Endometrial microvascular endothelial cells (primary cell): ENCODE data around the gene RFPL2. TPM values are rescaled to one million over a fixed set of nuclear protein-coding genes. Genes with fewer than 3 reads are reported as not detected.
"Not testable (repeated sequence)": the region's sequence is repeated elsewhere in the genome, so short reads cannot be mapped to it uniquely, and the experiment has no call there.

Experiments
- in situ Hi-C: cut with HindIII; loops from 2 replicates; pipeline ENCODE4 v1.10.0; 2017; ENCODE audit warnings: low sequenced_read_pairs, low pct_unique_long_range_greater_than_20kb; ENCODE audit errors: inconsistent ontology term
- total RNA-seq: library from RNA; depleted of rRNA; stranded (reverse); fragments of >200 nt; gene quantifications from one replicate; pipeline ENCODE4 v1.2.3, GENCODE V29; 2015; ENCODE audit errors: inconsistent ontology term

The RFPL2 gene
- total RNA-seq, 1 donor from 2014 or later = not detected

DNA sequence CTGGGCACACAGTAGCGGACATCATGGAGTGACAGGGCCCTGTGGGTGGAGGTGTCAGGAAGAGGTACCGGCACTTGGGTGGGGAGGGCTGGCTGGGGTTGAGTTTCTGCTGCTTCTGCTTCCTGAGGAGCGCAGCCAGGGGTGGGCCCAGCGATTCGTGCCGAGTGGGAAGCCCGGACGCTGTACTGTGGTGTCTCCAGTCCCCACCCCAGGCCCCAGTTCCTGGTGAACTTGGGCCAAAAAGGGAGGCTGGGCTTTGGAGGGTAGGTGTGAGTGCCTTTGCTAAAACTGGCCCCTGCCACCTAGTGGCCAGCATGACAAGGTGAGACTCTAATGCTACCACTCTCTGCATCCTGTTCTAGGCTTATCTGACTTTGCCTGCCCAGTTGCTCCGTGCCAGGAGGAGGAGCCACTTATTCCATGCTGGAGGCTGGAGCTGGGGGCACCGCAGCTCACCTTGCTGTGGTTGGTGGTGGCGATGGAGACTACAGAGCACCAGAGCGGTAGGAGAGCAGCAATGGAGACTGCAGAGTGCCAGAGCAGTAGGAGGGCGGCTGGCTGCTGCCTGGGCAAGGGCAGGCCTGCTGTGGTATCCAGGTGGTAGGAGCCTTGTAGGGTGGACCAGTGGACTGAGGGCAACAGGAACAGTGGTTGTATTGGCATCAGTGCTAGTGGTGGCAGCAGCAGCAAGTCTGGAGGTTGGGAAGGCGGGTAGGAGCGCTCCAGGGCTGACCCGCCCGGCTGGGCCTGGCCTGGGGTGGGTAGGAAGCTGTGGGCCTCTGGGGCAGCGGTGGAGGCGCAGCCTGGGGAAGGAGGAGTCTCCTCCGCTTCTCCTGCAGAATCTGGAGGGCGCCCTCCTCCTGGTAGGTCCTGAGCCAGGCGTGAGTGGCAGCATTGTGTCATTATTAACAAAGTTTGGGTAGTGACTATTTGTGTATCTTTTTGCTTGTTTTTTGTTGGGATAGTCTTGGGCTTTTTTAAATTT, 2.2 kb upstream of the RFPL2 start:
- in situ Hi-C loops = no loop called here

DNA sequence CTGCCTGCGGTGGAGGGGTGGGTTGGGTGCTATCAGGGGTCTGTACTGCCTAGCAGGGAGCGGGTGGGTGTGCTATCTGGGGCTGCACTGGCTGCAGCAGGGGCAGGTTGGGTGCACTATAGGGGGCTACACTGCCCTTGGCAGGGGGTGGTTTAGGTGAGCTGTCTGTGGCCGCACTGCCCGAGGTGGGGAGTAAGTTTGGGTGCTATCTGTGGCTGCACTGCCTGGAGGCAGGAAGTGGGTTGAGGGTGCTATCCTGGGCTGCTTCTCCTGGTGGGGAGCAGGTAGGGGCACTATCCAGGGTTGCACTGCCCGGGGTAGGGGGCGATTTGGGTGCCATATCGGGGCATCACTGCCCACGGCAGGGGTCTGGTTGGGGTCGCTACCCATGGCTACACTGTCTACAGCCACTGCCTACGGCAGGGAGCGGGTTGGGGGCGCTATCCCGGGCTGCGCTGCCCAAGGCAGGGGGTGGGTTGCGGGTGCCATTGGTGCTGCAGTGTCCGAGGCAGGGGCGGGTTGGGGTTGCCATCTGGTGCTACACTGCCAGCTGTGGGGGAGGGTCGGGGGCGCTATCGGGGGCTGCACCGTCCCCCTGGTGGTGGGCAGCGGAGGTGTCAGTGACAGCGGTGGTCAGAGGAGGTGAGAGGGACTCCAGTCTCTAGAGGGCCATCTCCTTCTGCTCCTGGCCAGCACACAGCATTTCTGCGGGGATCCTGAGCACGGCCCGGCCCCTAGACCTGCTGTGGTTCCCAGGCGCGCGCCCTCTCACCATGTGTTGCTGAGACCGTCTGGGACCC, 1.3 kb upstream of the RFPL2 start:
- in situ Hi-C loops = no loop called here

DNA sequence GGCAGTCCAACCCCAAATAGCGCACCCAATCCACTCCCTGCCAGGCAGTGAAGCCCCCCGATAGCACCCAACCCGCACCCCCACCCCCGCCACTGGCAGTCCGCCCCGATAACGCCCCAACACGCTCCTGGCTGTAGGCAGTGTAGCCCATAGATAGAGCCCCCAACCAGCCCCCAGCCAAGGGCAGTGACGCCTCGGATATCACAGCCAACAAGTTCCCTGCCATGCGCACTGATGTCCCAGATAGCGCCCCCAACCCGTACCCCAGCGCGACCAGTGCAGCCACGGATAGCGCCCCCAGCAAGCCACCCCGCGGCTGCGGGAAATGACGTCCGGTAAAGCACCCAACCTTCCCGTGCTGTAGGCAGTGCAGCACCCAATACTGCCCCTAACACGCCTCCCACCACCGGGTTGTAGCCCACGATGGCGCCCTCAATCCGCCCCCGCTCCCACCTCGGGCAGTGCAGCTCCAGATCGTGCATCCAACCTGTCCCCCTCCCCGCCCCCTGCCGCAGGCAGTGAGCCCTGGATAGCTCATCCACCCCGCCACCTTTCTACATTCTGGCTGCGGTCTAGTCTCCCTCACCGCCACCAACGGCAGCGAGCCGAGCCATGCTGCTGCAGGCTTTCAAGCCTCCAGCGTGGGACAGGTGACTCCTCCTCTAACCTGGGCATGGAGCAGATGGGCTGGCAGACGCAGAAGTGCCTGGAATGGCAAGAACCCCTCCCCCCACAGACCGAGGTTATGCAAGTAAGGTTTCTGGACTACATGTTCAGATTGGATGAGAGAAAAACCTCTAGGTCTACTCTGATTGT, 625 bp downstream of the RFPL2 start:
- in situ Hi-C loops = no loop called here

DNA sequence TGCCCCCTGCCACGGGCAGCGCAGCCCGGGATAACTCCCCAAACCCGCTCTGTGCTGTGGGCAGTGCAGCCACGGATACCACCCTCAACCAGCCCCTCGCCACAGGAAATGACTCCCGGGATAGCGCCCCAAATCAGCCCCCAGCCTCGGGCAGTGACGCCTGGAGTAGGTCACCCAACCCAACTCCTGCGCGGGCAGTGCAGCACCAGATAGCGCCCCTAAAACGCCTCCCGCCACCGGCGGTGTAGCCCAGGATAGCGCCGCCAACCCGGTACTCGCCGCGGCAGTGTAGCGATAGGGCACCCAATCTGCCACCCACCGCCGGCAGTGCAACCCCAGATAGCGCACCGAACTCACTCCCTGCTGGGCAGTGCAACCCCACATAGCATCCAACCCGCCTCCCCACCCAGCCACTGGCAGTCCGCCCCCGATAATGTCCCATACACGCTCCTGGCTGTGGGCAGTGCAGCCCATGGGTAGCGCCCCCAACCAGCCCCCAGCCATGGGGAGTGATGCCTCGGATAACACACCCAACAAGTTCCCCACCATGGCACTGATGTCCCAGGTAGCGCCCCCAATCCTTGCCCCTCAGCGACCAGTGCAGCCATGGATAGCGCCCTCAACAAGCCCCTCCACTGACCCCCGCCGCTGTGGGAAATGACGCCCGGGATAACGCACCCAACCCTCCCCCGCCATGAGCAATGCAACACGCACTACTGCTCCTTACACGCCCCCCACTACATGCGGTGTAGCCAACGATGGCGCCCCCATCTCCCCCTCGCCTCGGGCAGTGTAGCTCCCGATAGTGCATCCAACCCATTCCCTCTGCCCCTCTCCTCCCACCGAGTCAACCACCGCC, 1.5 kb downstream of the RFPL2 start:
- in situ Hi-C loops = no loop called here

DNA sequence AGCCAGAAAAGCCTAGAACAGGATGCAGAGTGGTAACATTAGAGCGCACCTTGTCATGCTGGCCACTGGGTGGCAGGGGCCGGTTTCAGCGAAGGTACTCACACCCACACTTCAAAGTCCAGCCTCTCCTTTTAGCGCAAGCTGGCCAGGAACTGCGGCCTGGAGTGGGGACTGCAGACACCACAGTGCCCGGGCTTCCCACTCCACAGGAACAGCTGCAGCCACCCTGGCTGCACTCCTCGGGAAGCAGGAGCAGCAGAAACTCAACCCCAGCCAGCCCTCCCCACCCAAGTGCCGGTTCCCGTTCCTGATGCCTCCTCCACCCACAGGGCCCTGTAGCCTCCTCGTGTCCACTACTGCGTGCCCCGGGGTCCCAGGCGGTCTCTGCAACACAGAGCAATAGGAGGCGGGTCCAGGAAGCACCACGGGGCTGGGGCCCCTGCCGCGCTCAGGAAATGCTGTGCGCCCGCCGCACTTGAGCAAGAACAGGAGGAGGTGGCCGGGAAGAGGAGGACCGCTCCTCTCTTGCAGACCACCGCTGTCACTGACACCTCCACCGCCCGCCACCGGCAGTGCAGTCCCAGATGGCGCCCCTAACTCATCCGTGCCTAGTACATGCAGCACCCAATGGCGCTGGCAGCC, 2.2 kb downstream of the RFPL2 start:
- in situ Hi-C loops = no loop called here

DNA sequence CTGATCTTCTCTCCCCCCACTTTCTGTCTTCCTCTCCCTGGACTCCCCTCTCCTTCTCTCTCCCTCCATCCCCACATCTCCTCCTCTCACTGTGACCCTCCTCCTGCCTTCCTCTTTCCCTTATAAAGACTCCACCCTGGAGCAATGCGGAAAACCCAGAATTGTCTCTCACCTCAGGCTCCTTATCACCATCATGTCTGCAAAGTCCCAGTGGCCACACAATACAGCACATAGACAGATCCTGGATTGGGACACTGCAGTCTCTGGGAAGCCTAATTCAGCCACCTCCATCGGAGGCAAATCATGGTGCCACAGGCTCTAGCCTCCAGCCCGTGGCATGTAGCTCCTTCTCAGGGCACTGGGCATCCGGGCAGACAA, 2.7 kb downstream of the RFPL2 start:
- in situ Hi-C loops = no loop called here

DNA sequence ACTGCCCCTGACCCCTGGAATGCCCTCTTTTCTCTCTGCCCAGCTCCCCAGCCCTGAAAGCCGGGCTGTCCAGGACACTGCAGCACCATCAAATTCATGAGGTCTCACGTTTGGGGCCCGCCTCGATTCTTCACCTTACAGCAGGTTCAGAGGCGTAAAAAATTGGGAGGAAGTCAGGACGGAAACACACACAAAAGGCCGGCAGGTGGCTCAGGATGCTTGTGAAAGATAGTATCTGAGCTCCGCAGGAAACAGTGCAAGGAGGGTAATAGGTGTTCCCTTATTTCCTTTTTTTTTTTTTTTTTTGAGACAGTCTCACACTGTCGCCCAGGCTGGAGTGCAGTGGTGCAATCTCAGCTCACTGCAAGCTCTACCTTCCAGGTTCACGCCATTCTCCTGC, 4.1 kb downstream of the RFPL2 start:
- in situ Hi-C loops = no loop called here

DNA sequence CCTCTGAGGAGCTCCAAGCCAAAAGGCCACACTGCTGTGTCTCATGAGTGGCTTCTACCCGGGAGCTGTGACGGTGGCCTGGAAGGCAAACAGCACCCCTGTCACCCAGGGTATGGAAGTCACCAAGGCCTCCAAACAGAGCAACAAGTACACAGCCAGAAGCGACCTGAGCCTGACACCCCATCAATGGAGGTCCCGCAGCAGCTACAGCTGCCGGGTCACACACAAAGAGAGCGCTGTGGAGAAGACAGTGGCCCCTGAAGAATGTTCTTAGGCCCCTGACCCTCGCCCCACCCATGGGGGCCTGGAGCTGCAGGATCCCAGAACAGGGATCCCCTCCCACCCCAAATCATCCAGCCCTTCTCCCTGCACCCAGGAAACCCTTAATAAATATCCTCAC, 4.9 kb downstream of the RFPL2 start:
- in situ Hi-C loops = no loop called here

DNA sequence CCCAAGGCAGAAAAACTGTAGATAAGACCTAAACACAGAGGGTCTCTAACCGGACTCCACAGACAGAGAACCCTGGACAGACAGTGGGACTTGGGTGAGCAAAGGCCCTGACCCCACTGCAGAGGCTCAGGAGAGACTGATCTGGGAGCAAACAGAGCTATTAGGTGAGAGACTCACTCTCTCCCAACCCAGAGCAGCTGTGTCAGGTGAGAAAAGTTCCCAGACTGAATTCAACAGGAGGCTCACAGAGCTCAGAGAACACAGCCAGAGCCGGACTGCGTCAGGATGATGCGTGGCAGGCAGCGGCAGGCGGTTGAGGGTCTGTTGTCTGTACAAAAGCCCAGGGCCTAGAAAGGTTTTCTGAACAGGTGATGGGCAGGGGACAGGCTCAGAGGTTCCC, 5.5 kb downstream of the RFPL2 start:
- in situ Hi-C loops = no loop called here

DNA sequence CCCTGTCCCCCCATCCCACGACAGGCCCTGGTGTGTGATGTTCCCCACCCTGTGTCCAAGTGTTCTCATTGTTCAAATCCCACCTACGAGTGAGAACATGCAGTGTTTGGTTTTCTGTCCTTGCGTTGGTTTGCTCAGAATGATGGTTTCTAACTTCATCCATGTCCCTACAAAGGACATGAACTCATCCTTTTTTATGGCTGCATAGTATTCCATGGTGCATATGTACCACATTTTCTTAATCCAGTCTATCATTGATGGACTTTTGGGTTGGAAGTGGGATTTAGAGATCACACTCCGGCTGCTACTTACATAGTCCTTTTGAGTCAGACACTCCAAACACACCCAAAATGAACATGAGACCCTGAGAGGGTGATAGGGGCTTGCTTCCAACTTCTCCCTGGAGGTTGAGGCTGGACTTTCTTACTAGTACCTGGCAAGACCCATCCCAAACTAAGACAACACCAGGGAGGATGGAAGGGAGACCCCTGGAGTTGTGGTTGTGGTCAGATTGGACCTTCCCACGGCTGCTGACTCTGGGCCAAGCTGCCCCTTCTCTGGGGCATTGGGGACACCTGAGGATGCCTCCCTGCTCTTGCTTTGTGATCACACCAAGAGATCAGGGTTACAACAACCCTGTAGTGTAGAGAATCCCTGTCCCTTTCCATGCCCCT, 7.2 kb downstream of the RFPL2 start:
- in situ Hi-C loops = not testable (repeated sequence)

DNA sequence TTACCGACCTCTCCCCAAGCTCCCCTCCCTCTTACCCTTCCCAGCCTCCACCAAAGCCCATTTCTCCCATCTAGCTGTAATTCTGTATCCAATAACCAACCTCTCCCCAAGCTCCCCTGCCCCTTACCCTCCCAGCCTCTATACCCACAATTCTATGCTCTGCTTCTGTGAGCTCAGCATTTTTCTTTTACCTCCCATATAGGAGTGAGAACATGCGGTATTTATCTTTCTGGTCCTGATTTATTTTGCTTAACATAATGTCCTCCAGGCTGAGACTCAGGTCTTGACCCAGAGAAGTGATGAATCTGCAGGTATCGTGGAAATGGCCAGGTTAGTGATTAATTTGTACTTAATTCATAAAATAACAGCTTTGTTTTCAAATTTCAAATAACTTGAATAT, 9.0 kb downstream of the RFPL2 start:
- in situ Hi-C loops = not testable (repeated sequence)

DNA sequence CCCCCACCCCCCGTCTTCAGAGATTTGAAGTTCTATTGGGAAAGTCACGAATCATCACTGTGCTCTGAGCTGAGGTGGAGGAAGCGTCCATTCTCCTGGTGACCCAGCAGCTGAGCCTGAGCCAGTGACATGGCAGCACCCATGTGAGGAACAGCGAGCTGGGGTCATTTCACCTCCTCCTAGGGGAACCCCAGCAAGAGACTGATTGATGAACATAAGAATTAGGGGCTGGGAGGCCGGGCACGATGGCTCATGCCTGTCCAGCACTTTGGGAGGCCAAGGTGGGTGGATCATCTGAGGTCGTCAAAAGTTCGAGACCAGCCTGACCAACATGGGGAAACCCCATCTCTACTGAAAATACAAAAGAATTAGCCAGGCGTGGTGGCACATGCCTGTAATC, 11.5 kb downstream of the RFPL2 start:
- in situ Hi-C loops = not testable (repeated sequence)

DNA sequence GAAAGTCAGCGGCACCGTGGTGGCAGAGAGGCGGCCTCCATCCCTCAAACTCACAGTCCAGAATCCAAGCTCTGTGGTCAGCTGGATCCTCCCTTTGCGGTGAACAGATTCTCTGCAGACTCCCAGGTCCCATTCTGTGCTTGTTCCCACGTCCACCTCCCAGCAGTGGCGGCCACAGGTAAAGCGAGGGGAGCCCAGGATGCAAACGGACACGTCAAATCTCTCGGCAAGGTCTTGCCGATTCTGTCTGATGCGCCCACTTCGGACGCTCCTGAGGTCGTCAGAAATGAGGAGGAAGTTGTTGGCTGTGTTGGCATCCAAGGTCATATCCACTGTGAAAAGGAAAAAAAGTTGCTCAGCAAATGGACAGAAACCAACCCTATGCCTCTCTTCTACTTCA, 13.9 kb downstream of the RFPL2 start:
- in situ Hi-C loops = not testable (repeated sequence)

DNA sequence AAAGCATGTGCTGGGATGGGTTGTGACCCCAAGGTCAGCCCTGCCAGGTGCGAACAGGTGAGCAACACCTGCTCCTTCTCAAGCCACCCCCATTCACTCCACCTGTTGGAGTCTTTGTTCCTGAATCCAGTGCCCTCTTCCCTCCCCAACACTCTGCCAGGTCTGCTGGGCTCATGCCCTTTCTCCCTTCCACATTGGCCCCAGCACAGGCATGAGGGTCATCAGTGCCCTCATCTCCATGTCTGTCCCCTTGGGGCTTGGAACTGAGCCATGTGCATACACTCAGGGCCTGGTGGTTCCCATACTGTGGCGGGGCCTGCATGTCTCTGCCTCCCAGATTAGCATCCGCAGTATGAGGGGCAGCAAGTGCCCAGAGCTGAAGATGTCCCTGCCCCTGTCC, 19.1 kb downstream of the RFPL2 start:
- in situ Hi-C loops = no loop called here

DNA sequence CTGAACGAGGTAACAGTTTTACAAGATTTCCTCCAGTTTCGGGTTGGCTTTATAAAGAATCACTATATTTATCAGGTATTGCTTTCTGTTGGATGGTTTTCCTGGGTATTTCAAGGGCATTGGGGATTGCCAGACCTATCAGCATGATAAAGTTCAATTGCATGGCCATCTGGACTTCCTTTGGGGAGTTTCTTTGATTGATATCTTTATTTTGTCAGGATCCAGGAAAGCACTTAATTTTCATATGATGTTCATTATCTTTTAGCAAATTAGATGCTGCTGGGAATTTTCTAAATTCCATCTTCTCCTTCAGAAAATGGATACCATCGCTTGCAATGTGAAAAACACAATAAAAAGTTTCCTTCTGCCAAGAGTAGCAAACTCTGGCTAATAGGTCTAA, 21.2 kb downstream of the RFPL2 start:
- in situ Hi-C loops = no loop called here

DNA sequence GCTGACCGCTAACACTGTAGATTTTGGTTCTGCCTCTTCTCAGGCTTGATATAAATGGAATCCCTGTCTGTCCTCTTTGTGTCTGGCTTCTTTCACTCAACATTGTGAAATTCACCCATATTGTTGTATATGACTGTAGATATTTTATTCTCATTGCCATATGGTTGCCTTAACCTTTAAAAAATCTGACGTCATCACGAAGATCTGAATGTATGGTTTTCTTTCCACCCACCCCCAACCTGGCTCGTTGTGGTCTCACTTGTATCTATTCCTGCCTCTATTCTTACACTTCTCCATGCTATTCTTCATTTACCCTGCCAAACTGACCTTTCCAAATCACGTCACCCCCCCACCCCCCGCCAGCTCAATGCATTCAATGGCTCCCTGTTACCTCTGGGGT, 23.8 kb downstream of the RFPL2 start:
- in situ Hi-C loops = no loop called here

DNA sequence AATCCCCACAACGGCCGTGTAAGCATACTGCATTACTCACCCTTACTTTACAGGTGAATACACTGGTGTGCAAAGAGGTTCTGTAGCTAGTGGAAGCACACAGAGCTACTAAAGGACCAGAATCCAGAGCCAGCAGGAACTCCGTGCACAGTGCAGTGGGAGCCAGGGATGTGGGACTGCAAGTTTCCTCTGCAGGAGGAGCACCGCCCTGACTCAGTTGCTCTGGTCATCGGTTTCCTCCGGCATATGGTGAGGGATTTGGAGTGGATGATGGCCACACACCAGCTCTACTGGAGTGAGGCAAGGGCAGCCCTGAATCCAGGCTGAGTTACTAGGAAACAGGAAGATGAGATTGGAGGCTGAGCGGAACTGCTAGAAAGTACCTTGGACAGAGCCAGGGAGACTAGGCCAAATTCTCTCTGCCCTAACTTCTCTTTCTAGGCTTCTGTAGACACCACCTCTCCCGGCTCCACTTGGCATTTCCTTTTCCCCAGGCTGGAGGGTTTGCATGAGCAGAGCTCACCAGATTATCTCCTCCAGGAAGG, 27.6 kb downstream of the RFPL2 start:
- in situ Hi-C loops = no loop called here
